K562 (cell line): ENCODE measurements around the gene FAM167B. TPM values are rescaled to one million over a fixed set of nuclear protein-coding genes. Genes with fewer than 3 reads are reported as not detected.

Experiments
- ATF1 ChIP-seq, 2 experiments: fragments of 450-650 bp in 1 of 2; IDR thresholded peaks; 2 replicates each; pipeline ENCODE4 v1.6.1; 2016; ENCODE audit warnings: missing compliant biosample characterization in 1 of 2, missing genetic modification characterization in 1 of 2
- CTCFL ChIP-seq: IDR thresholded peaks from 2 replicates; pipeline ENCODE4 v1.6.1; 2011; ENCODE audit warnings: borderline replicate concordance, low read depth, mild to moderate bottlenecking, moderate library complexity, low read length; ENCODE audit not compliant: insufficient read depth, poor library complexity, severe bottlenecking
- GTF2A2 ChIP-seq: IDR thresholded peaks from 2 replicates; pipeline ENCODE4 v1.6.1; 2016; ENCODE audit warnings: mild to moderate bottlenecking, missing genetic modification characterization, missing compliant biosample characterization
- HLTF ChIP-seq: fragments of 450-650 bp; IDR thresholded peaks from 2 replicates; pipeline ENCODE4 v1.6.1; 2016
- TAF1 ChIP-seq: IDR thresholded peaks from 2 replicates; pipeline ENCODE4 v1.6.1; 2011; ENCODE audit warnings: mild to moderate bottlenecking, low read length, moderate library complexity; ENCODE audit not compliant: insufficient read depth, control insufficient read depth, severe bottlenecking; ENCODE audit errors: extremely low read depth
- ZEB2 ChIP-seq: fragments of 450-650 bp; IDR thresholded peaks from 2 replicates; pipeline ENCODE4 v1.6.1; 2016
- ZHX1 ChIP-seq: fragments of 150-350 bp; conservative IDR thresholded peaks from 2 replicates; pipeline ENCODE4 v1.6.1; 2014; ENCODE audit warnings: low read length
- ZNF133 ChIP-seq: fragments of 250-450 bp; sonication (Bioruptor Pico); IDR thresholded peaks from 2 replicates; pipeline ENCODE4 v1.4.0; 2020; ENCODE audit warnings: mild to moderate bottlenecking
- ZNF655 ChIP-seq: fragments of 250-450 bp; sonication (Bioruptor Pico); IDR thresholded peaks from 2 replicates; pipeline ENCODE4 v1.5.0; 2021
- polyA plus RNA-seq, 8 experiments: library from polyadenylated mRNA; depleted of rRNA in 4 of 8; stranded (reverse) in 5 of 8; unstranded in 3 of 8; fragments of >200 nt; fragmentation: Nextera tagmentation in 2 of 8; fragmentation: Illumina TruSeq in 1 of 8; extraction: Ambion mirVana in 2 of 8; extraction: Trizol in 1 of 8; gene quantifications; 2 replicates each; pipeline versions ENCODE4 v1.2.1 to v1.2.3, GENCODE V29; 2011 to 2014; ENCODE audit warnings: inconsistent platforms in 1 of 8, missing spikeins in 1 of 8
- total RNA-seq, 7 experiments: library from RNA; depleted of rRNA in 6 of 7; stranded (reverse); fragments of >200 nt in 6 of 7; fragmentation: Illumina TruSeq in 2 of 7; extraction: Trizol in 2 of 7; gene quantifications; 2 replicates each; pipeline versions ENCODE4 v1.2.1 to v1.2.3, GENCODE V29; 2011 to 2021; ENCODE audit warnings: low replicate concordance in 1 of 7
- TF ChIP-seq, protein P1 (sequence below): fragments of 200-800 bp; sonication (Bioruptor generic); IDR thresholded peaks from 2 replicates; pipeline ENCODE4 v1.6.1; 2016; ENCODE audit warnings: missing genetic modification characterization, missing compliant biosample characterization
- TF ChIP-seq, protein P2 (sequence below): fragments of 250-450 bp; sonication (Bioruptor Pico); IDR thresholded peaks from 2 replicates; pipeline ENCODE4 v1.8.0; 2022; ENCODE audit warnings: moderate library complexity, mild to moderate bottlenecking, inconsistent platforms

Gene FAM167B
- total and polyA plus RNA-seq, 9 of the 15 experiments (the other 6 are each of a cell fraction or from before 2014, with no cell fraction given), result not detected

DNA sequence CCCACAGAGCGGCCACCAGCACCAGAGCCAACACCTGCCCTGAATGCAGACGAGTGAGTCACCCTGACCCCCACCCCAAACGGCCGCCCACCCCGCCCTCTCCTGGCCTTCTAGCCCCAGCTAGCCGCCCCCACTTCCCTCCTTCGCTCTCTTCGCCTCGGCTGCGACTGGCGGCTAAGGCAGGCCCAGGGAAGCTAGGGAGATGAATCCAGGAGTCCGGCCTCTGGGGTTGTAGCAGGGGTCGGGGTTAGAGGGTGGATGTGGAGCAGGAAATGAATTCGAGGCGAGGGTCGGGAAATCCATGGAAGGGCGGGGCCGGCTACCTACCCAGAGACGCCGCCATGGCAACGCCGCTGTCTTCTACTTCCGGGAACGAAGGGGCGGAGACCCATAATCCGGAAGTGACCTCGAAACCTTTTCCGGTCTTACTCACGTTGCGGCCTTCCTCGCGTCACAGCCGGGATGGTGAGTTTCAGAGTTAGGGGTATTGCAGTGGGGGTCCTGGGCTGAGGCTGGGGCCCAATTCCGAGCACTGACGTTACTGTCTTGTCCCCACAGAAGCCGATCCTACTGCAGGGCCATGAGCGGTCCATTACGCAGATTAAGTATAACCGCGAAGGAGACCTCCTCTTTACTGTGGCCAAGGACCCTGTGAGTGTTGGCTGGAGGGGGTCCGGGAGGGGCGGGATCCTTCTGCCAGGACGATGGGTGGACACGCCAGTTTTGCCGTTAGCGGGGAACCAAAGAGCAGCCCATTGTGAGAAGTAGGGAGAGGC lies 24.9 kb upstream of the FAM167B start, which contains the start of the genes EIF3I and TMEM234 (continued):
- TF ChIP-seq, protein P1, sequence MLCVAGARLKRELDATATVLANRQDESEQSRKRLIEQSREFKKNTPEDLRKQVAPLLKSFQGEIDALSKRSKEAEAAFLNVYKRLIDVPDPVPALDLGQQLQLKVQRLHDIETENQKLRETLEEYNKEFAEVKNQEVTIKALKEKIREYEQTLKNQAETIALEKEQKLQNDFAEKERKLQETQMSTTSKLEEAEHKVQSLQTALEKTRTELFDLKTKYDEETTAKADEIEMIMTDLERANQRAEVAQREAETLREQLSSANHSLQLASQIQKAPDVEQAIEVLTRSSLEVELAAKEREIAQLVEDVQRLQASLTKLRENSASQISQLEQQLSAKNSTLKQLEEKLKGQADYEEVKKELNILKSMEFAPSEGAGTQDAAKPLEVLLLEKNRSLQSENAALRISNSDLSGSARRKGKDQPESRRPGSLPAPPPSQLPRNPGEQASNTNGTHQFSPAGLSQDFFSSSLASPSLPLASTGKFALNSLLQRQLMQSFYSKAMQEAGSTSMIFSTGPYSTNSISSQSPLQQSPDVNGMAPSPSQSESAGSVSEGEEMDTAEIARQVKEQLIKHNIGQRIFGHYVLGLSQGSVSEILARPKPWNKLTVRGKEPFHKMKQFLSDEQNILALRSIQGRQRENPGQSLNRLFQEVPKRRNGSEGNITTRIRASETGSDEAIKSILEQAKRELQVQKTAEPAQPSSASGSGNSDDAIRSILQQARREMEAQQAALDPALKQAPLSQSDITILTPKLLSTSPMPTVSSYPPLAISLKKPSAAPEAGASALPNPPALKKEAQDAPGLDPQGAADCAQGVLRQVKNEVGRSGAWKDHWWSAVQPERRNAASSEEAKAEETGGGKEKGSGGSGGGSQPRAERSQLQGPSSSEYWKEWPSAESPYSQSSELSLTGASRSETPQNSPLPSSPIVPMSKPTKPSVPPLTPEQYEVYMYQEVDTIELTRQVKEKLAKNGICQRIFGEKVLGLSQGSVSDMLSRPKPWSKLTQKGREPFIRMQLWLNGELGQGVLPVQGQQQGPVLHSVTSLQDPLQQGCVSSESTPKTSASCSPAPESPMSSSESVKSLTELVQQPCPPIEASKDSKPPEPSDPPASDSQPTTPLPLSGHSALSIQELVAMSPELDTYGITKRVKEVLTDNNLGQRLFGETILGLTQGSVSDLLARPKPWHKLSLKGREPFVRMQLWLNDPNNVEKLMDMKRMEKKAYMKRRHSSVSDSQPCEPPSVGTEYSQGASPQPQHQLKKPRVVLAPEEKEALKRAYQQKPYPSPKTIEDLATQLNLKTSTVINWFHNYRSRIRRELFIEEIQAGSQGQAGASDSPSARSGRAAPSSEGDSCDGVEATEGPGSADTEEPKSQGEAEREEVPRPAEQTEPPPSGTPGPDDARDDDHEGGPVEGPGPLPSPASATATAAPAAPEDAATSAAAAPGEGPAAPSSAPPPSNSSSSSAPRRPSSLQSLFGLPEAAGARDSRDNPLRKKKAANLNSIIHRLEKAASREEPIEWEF (CRISPR knock-in tag), result no peak
- TF ChIP-seq GTF2A2 (no peak), ZNF655 (CRISPR knock-in tag) (no peak), CTCFL (no peak), HLTF (no peak), TAF1 (peak; percentile 74), ZEB2 (no peak), ZHX1 (no peak), ATF1 (CRISPR knock-in tag; IDR thresholded peaks at IDR 0.05) (no peak), ATF1 (tag; IDR thresholded peaks at IDR 0.05) (peak; percentile 94), ZNF133 (CRISPR knock-in tag) (no peak)
- TF ChIP-seq, protein P2, sequence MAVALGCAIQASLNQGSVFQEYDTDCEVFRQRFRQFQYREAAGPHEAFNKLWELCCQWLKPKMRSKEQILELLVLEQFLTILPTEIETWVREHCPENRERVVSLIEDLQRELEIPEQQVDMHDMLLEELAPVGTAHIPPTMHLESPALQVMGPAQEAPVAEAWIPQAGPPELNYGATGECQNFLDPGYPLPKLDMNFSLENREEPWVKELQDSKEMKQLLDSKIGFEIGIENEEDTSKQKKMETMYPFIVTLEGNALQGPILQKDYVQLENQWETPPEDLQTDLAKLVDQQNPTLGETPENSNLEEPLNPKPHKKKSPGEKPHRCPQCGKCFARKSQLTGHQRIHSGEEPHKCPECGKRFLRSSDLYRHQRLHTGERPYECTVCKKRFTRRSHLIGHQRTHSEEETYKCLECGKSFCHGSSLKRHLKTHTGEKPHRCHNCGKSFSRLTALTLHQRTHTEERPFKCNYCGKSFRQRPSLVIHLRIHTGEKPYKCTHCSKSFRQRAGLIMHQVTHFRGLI (CRISPR knock-in tag), result no peak
